Mucosa of gallbladder (tissue), 1 donor: Measurements from ENCODE around the gene MED9. TPM values are rescaled to one million over a fixed set of nuclear protein-coding genes. Genes with fewer than 3 reads are reported as not detected.

ENCODE experiments used
- DNase-seq: peaks from one replicate; pipeline ENCODE4 v3.0.0-alpha.2; 2020; ENCODE audit warnings: low spot score
- total RNA-seq: library from RNA; stranded (reverse); gene quantifications from one replicate; pipeline ENCODE4 v1.2.1, GENCODE V29; 2021
- donor health status: DM: no; HTN: no; CAD: no.

The MED9 gene
- total RNA-seq, 1 donor from 2014 or later: 13.9 TPM

DNA sequence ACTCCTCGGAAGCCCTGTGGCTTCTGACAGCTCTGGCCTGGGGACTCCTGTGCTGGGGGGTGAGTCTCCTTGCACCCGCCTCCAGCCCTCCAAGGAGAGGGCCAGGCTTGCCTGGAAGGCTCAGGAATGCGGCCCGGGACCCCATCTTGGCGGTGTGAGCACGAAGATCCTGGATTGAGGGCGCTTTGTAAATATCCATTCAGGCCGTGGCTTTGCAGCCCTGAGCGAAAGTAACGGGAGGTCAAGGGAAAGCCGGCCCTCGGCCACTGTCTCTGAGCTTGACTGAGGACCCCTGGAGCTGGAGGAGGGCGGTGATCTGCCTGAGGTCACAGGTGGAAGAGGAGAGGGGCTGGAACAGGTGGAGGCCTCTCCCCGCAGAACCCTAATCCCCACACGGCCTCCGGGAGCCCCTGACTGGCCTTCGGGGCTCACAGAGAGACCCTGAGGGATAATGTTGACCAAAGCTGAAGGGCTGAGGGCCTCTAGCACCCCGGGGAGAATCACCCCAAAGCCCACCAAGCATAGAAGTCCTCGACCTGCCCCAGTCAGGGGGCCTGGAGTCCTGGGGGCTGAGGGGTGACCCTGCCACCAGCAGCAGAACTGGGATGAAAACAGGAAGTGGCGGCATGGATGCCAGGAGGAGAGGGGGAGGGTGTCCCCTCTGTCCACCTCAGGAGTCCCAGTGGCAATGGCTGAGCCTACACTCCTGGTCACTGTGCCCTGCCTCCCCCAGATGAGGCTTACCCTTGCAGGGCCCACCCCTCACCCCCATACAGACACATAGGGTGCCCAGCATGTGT lies 27.7 kb downstream of the MED9 start:
- DNase-seq: no peak

- no peak for DNase-seq
Measured at GRCh38 chr17:17505151-17505550, 28.4 kb downstream of the MED9 start.

GRCh38 chr17:17505610-17506171 lies 28.9 kb downstream of the MED9 start:
- no peak for DNase-seq

GRCh38 chr17:17506181-17506741 lies 29.5 kb downstream of the MED9 start:
- no peak for DNase-seq

DNA sequence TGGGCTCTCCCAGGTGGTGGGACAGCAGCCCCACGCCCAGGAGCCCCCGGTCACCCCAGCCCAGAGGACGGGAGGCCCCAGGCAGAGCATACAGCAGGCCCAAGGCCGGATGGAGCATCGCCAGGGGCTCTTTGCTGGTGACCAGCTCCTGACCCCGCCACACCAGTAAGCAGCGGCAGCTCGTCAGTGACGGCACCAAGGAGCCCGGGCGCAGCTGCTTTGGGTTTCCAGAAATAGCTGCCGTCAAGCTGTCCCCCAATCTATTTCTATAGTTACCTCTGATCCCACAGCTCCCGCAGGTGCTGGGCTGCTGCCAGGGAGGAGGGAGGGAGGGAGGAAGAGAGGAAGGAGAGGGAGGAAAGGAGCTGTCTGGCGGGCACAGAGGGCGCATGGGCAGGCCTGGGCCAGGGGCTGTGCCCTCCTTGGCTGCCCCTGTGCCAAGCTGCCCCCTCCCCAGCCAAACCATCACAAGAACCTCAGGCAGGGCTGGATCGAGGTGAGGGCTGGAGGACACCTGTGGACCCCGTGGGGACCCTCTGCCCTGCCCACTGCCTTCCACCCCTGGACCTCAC lies 30.2 kb downstream of the MED9 start:
- no peak for DNase-seq

GRCh38 chr17:17507465-17508011 lies 30.7 kb downstream of the MED9 start:
- no peak for DNase-seq

DNA sequence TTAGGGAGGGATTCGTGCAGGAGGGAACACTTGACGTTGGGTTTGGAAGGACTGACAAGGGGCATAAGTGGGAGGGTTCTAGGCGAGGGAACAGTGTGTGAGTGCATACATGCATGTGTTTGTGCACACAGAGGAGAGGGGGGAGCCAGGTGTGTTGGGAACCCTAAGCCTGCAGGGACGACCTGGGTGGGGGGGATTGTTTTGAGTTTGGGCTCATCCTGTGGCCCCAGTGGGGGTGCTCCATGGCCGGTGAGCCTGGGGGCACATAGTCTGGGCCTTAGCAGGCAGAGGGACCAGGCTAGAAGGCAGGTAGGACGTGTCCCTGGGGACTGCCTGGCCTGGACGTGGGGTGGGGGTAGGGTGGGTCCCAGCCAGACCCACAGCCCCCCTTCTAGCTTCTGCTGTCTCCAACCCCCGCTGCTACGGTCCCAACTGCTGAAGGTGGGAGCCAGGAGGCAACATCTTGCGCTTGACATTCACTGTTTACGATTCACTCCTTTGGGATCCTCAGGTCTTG lies 31.3 kb downstream of the MED9 start:
- DNase-seq: no peak

DNA sequence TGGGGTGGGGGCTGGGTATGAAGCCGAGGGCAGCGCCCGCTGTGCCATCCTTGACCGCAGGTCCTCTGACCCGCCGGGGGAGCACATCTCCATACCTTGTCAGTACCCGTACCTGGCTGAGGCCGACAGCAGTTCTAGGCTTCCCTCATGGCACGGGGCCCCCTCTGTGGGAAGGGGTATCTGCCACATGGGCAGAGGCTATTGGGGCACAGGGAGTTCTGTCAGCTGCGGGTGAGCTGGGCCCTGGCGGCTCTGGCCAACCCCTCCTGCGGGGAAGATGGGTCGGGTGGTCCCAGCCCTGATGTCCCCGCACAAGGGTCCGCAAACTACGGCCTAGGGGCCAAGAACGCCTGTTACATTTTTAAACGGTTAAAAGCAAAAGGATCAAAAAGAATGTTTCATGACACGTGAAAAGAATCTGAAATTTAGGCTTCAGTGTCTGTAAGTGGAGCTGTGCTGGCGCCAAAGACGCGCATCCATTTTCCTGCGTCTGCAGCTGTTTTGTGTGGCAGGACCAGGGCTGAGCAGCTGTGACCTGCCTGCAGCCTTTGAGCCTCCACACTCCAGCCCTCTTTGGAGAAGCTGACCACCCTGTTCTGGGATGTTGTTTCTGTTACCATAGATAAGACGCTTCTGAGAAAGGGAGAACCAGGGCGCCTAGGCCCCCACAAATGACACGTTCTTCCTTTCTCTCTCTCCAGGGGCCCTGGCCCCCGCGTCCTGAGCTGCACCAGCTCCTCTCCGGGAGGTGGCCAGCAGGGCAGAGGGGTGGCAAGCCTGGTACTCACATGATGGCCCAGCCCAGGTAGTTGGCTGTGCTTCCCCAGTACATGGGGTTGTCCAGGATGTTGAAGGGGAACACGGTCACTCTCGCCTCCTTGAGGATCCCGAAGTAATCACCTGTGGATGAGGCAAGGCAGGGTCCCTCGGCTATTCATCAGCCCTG lies 32.1 kb downstream of the MED9 start:
- DNase-seq: no peak

DNA sequence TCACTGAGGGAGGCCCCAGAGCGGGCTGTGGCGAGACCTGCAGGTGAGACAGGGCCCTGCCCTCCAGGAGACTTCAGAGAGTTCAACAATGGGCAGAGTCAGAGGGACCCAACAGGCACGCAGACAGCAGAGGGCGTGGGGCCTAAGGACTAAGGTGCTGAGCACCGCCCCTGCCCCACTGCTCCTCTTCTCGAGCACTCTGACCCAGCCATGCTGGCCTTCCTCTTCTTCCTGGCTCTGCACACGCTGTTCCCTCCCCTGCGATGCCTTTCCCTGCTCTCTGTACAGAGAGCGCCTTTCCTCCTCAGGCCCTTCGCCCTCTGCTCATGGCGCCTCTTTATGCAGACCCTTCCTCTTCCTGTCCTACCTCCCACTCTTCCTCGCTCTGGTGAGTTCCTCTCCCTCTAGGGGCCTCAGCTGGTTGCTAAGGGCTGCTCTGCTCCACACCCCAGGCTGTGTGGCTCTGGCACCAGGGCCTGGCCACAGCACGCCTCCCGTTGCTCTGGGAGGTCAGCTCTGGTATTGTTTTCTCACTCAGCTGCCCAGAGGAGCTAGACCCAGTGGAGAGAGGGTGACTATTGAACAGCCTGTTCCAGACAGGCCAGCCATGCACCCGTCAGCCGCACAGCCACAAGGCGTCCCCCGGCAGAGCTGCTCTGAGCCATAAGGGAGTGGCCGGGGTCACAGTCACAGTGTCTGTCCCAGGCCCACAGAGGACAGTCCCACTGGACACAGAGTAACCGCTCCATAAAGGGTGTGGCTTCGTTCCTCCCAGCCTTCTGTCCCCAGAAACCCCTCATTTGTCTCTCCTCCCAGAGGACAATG lies 33.0 kb downstream of the MED9 start:
- DNase-seq: no peak

DNA sequence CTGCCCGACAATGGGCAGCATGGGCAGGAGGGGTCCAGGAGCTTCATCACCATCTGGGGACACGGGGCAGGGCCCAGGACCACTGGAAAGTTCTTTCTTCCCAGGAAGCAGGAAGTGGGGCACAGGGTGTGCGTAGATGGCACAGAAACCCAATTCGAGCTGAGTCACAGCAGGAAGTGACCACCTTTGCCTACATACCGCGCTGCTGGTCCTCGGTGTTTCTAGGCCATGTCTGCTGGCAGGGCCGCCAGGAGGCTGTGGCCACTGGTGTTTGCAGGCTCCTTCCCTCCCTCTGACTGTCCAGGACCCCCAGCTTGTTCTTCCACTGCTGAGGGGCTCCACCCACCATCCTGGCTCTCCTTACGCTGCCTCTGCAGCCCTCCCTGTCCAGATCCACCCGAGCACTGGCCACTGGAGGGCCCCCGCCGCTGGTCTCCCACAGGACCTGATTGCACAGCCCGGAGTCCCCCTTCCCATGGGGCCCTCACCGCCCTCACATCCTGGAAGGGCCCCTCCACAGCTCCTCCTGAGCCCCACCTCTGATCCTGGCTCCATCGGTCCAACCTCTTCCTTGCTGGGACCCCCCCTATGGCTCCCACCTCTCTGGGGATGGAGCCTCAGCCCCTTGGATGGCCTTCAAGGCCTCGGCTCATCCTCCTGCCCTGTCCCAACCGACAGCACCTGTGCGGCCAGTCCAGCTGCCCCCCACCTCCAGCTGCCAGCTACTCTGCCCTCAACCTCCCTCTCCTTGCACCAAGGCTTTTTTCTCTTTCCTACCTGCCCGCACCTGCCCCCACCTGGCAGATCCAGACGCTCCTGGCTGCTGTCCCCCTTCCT lies 33.9 kb downstream of the MED9 start:
- DNase-seq: no peak

DNA sequence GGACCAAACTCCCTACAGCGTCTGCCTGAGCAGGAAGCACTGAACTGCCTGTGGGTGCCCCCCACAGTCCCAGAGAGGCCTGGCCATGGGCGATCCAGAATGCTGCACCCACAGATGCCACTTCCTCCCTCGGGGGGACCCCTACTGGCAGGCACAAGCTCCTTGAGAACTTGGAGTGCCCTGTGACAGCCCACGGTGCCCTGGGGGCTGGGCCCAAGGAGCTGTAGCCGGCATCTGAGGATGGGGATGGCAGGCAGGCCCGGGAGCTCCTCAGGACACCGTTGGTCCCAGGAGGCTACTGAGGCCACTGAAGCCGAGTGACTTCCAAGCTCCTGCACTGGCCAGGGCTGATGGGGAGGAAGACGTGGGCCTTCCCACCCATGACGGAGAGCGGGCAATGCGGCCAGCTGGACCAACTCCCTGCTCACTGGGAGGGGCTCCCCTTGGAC lies 34.5 kb downstream of the MED9 start:
- DNase-seq: no peak

GRCh38 chr17:17511881-17512858 lies 35.4 kb downstream of the MED9 start:
- DNase-seq: no peak

DNA sequence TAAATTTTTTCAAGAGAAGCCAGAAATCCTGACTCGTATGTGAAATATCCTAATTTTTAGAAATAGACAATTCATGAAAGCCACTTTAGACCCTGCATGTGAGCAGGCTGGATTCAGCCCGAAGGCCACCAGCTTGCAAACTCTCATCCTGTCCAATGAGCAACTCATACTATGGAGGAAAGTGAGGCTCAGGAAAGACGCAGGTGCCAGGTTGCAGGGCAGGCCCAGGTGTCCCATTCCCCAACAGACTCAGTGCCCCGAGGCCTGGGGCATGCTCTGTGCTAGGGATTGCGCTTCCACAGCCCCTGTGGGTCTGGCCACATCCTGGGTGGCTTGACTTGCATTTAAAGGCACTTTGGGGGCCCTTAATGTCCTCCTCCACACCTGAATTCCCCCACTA lies 36.1 kb downstream of the MED9 start:
- DNase-seq: no peak

- DNase-seq: no peak
Measured at GRCh38 chr17:17513626-17514025, 36.8 kb downstream of the MED9 start.

GRCh38 chr17:17514361-17514992 lies 37.7 kb downstream of the MED9 start:
- no peak for DNase-seq

DNA sequence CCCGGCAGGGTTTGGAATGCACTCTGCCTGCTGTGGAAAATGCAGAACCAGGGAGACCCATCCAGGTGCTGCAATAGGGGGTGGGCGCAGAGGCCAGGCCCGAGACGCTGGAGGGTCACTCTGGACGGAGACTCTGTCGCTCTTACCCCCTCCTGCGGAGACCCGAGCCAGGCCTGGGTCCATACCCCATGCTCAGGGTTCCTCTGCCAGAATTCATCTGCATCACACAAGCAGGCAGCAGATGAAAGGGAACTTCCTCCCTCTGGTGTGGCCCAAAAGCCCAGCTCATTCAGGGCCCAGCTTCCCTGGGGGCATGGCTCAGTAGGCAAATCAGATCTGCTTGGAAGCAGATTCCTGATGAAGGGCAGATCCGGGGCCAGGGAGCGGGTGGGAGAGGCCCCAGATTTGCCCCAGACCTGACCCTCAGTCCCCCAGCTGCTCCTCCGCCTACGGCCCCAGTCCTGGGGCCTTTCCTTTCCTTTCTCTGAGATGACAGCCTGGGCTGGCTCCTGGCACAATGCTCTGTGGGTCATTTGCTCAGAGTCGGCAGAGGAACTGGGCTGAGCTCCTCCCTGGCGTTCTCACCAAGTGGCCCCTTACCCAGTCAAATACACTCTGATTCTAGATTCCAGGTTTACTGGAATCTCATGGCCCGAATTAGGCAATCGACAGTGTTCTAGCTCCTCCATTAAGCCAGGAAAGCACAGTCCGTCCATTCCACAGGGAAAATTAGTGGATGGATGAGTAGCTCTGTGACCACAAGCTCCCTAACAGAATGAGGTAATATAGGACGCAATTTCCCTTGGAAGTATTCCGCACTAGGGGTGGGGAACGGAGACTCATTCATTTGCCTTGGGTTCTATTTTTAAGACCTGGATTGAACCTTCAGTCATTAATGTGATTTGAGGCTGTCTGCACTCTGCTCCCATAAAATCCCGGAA lies 38.5 kb downstream of the MED9 start:
- no peak for DNase-seq
